ENCODE results near the gene CLTB. TPM values are rescaled to one million over a fixed set of nuclear protein-coding genes. Genes with fewer than 3 reads are reported as not detected.

CLTB gene
- polyA plus RNA-seq, 3 donors = 63.2 to 87.6 (median 75.2) TPM

- Histone ChIP-seq H2AFZ (ENCODE audit: insufficient read depth, low read depth, low read length, poor library complexity, severe bottlenecking) (peak overlapping the region; percentile 93), H4K20me1 (ENCODE audit: insufficient read depth, low read length) (peaks cover 11% of the 10 kb centered on the region), H3K4me2 (replicated peaks; ENCODE audit: extremely low read depth, low read length, poor library complexity, severe bottlenecking) (peak overlapping the region; percentile 97), H3K36me3 (replicated peaks in 1 of 2; ENCODE audit: control insufficient read depth in 1 of 2, insufficient read depth in 2 of 2, low read length in 2 of 2) (peaks cover 32 to 63% of the 10 kb centered on the region in 2 donors), H3K4me3 (replicated peaks in 1 of 3; ENCODE audit: low read depth in 2 of 3, low read length in 3 of 3) (peak overlapping the region; percentile 66 to 98 (median 73)), H3K79me2 (ENCODE audit: insufficient read depth, low read length) (peaks cover 41% of the 10 kb centered on the region), H3K27ac (ENCODE audit: low read depth in 1 of 2, low read length in 2 of 2) (peak overlapping the region; percentile 95 to 96), H3K9ac (ENCODE audit: insufficient read depth, low read length, poor library complexity, severe bottlenecking) (peak overlapping the region; percentile 83), H3K9me3 (replicated peaks in 1 of 2; ENCODE audit: control insufficient read depth in 1 of 2, insufficient read depth in 1 of 2, low read length in 2 of 2) (no peaks in the 10 kb centered on the region), H3K4me1 (ENCODE audit: control insufficient read depth in 1 of 2, insufficient read depth in 2 of 2, low read length in 2 of 2) (peaks cover 34 to 45% of the 10 kb centered on the region in 2 donors), H3K27me3 (ENCODE audit: control insufficient read depth in 2 of 2, insufficient read depth in 2 of 2, low read length in 2 of 2) (no peaks in the 10 kb centered on the region)
- intact Hi-C loops (cut with micrococcal nuclease) = loop anchor here (2.0 to 10.0 kb wide), 4 partner anchors 27 to 149 kb away; partner anchors contain the start of genes FAF2 (in 2 of the 2), RNF44 (in 2 of the 2) and KIAA1191 (in 1 of the 2)
- TF ChIP-seq CTCF (IDR thresholded peaks at IDR 0.05) = no peak
- WGBS (ENCODE audit: insufficient coverage) = under 1% methylated on average over 29 of the region's 29 CpGs
- H3K4me1 Mint-ChIP-seq = peaks cover 47% of the 10 kb centered on the region
- H3K27ac Mint-ChIP-seq = peak overlapping the region; percentile 98 to 100 (median 100)
- H3K4me3 Mint-ChIP-seq = peak overlapping the region; percentile 98 to 99
- peaks cover 0 to 2% (median 0%) of the 10 kb centered on the region in 3 donors for H3K27me3 Mint-ChIP-seq (ENCODE audit: low read depth in 3 of 3)
- DNase-seq = no peak
- no peaks in the 10 kb centered on the region for H3K9me3 Mint-ChIP-seq
- H3K36me3 Mint-ChIP-seq = peaks cover 45 to 63% of the 10 kb centered on the region in 2 donors
These were observed 28.3 kb downstream of the CLTB start for GRCh38 chr5:176388003-176388443.

- Mint-ChIP-seq H3K36me3 (peaks cover 48 to 62% of the 10 kb centered on the region in 2 donors), H3K4me1 (peaks cover 44% of the 10 kb centered on the region), H3K27ac (peak overlapping the region in 6 of 7 donors; percentile 74 to 100 (median 99)), H3K4me3 (peak overlapping the region; percentile 98 to 99), H3K9me3 (no peaks in the 10 kb centered on the region), H3K27me3 (ENCODE audit: low read depth in 3 of 3) (peaks cover 0 to 2% (median 0%) of the 10 kb centered on the region in 3 donors)
- peaks cover 30 to 42% of the 10 kb centered on the region in 2 donors for H3K4me1 ChIP-seq (ENCODE audit: control insufficient read depth in 1 of 2, insufficient read depth in 2 of 2, low read length in 2 of 2)
- no peak for TF ChIP-seq CTCF (IDR thresholded peaks at IDR 0.05)
- H2AFZ ChIP-seq (ENCODE audit: insufficient read depth, low read depth, low read length, poor library complexity, severe bottlenecking) = no peak overlapping the region
- peak overlapping the region; percentile 66 to 98 (median 73) for H3K4me3 ChIP-seq (replicated peaks in 1 of 3; ENCODE audit: low read depth in 2 of 3, low read length in 3 of 3)
- intact Hi-C loops (cut with micrococcal nuclease) = loop anchor here in 1 of 2 donors (10.0 kb wide), 1 partner anchor 147 kb away; the partner anchor contains the start of gene RNF44
- H3K36me3 ChIP-seq (replicated peaks in 1 of 2; ENCODE audit: control insufficient read depth in 1 of 2, insufficient read depth in 2 of 2, low read length in 2 of 2) = peaks cover 32 to 63% of the 10 kb centered on the region in 2 donors
- no peaks in the 10 kb centered on the region for H3K27me3 ChIP-seq (ENCODE audit: control insufficient read depth in 2 of 2, insufficient read depth in 2 of 2, low read length in 2 of 2)
- peak overlapping the region in 1 of 2 donors; percentile 95 for H3K27ac ChIP-seq (ENCODE audit: low read depth in 1 of 2, low read length in 2 of 2)
- no peak for DNase-seq
- H4K20me1 ChIP-seq (ENCODE audit: insufficient read depth, low read length) = peaks cover 11% of the 10 kb centered on the region
- no peaks in the 10 kb centered on the region for H3K9me3 ChIP-seq (replicated peaks in 1 of 2; ENCODE audit: control insufficient read depth in 1 of 2, insufficient read depth in 1 of 2, low read length in 2 of 2)
- peaks cover 41% of the 10 kb centered on the region for H3K79me2 ChIP-seq (ENCODE audit: insufficient read depth, low read length)
- H3K4me2 ChIP-seq (replicated peaks; ENCODE audit: extremely low read depth, low read length, poor library complexity, severe bottlenecking) = peak overlapping the region; percentile 97
- peak overlapping the region; percentile 83 for H3K9ac ChIP-seq (ENCODE audit: insufficient read depth, low read length, poor library complexity, severe bottlenecking)
- WGBS (ENCODE audit: insufficient coverage) = 0% methylated on average over 2 of the region's 8 CpGs
These were observed 28.9 kb downstream of the CLTB start for GRCh38 chr5:176387384-176387925.
